ENCODE results near the gene GPR156.

GPR156 gene

DNA sequence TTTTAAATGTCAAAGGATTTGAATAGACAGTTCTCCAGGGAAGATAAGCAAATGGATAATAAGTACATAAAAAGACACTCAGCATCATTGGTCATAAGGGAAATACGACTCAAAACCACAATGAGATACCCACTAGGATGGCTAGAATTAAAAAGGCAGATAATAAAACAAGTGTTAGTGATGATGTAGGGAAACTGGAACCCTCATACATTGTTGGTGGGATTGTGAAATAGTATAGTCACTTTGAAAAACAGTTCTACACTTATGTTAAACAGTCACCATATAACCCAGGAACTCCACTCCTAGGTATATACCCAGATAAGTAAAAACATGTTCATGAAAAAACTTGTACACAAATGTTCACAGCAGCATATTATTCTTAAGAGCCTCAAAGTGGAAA lies 72.5 kb downstream of the GPR156 start:
- H3K4me2 ChIP-seq (ENCODE audit: low read length): no peak overlapping the region
- no peak overlapping the region for H3K27ac ChIP-seq (ENCODE audit: low read depth, low read length)
- H3K9me2 ChIP-seq (replicated peaks; ENCODE audit: control insufficient read depth, low read length): no peaks in the 10 kb centered on the region
- H3K4me1 ChIP-seq (ENCODE audit: control insufficient read depth, low read length): no peaks in the 10 kb centered on the region
- 0 out of 2 replicates have a peak, but pooled peaks cover 2% of the 10 kb centered on the region for H3K27me3 ChIP-seq (ENCODE audit: control insufficient read depth, low read length)
- TF ChIP-seq, protein P1, sequence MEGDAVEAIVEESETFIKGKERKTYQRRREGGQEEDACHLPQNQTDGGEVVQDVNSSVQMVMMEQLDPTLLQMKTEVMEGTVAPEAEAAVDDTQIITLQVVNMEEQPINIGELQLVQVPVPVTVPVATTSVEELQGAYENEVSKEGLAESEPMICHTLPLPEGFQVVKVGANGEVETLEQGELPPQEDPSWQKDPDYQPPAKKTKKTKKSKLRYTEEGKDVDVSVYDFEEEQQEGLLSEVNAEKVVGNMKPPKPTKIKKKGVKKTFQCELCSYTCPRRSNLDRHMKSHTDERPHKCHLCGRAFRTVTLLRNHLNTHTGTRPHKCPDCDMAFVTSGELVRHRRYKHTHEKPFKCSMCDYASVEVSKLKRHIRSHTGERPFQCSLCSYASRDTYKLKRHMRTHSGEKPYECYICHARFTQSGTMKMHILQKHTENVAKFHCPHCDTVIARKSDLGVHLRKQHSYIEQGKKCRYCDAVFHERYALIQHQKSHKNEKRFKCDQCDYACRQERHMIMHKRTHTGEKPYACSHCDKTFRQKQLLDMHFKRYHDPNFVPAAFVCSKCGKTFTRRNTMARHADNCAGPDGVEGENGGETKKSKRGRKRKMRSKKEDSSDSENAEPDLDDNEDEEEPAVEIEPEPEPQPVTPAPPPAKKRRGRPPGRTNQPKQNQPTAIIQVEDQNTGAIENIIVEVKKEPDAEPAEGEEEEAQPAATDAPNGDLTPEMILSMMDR (IDR thresholded peaks at IDR 0.05; ENCODE audit: low read depth, low read length, poor library complexity, severe bottlenecking): no peak
- no peak for TF ChIP-seq EZH2phosphoT487 (IDR thresholded peaks at IDR 0.05; ENCODE audit: borderline replicate concordance, low read length)
- no peaks in the 10 kb centered on the region for H3F3A ChIP-seq (ENCODE audit: control insufficient read depth, insufficient read depth)
- no peaks in the 10 kb centered on the region for H3K79me2 ChIP-seq (ENCODE audit: control insufficient read depth, low read length)
- no peaks in the 10 kb centered on the region for H4K20me1 ChIP-seq (ENCODE audit: control insufficient read depth, insufficient read depth, low read depth, low read length)
- no peaks in the 10 kb centered on the region for H3K36me3 ChIP-seq (ENCODE audit: control insufficient read depth, low read length)
- no peaks in the 10 kb centered on the region for H3K9me3 ChIP-seq (ENCODE audit: control insufficient read depth, insufficient read depth, low read length)
- no peak overlapping the region for H3K4me3 ChIP-seq (ENCODE audit: low read length)

DNA sequence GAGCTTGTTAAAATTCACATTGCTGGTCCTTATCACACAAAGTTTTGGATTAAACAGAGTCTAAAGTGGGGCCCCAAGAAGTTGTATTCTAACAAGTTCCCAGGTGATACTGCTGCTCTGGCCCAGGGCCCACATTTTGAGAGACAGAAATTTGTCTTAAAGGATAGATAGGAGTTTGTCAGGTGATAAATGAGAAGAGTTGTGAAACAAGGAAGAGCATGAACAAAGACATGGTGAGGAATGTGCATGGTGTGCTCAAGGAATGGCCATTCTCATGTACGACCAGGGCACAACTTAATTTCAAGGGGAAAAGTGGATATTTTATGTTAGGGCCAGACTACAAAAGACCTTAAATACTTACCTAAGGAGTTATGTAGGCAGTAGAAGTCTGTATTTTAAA lies 75.6 kb downstream of the GPR156 start:
- Histone ChIP-seq H3K9me3 (ENCODE audit: control insufficient read depth, insufficient read depth, low read length) (no peaks in the 10 kb centered on the region), H3K4me2 (ENCODE audit: low read length) (no peak overlapping the region), H3F3A (ENCODE audit: control insufficient read depth, insufficient read depth) (no peaks in the 10 kb centered on the region), H3K9me2 (replicated peaks; ENCODE audit: control insufficient read depth, low read length) (no peaks in the 10 kb centered on the region), H3K27ac (ENCODE audit: low read depth, low read length) (no peak overlapping the region), H3K4me3 (ENCODE audit: low read length) (no peak overlapping the region), H3K79me2 (ENCODE audit: control insufficient read depth, low read length) (no peaks in the 10 kb centered on the region), H4K20me1 (ENCODE audit: control insufficient read depth, insufficient read depth, low read depth, low read length) (no peaks in the 10 kb centered on the region), H3K27me3 (ENCODE audit: control insufficient read depth, low read length) (0 out of 2 replicates have a peak, but pooled peaks cover 2% of the 10 kb centered on the region), H3K36me3 (ENCODE audit: control insufficient read depth, low read length) (no peaks in the 10 kb centered on the region), H3K4me1 (ENCODE audit: control insufficient read depth, low read length) (no peaks in the 10 kb centered on the region)
- TF ChIP-seq, protein P1 (IDR thresholded peaks at IDR 0.05; ENCODE audit: low read depth, low read length, poor library complexity, severe bottlenecking): no peak
- TF ChIP-seq EZH2phosphoT487 (IDR thresholded peaks at IDR 0.05; ENCODE audit: borderline replicate concordance, low read length): no peak

DNA sequence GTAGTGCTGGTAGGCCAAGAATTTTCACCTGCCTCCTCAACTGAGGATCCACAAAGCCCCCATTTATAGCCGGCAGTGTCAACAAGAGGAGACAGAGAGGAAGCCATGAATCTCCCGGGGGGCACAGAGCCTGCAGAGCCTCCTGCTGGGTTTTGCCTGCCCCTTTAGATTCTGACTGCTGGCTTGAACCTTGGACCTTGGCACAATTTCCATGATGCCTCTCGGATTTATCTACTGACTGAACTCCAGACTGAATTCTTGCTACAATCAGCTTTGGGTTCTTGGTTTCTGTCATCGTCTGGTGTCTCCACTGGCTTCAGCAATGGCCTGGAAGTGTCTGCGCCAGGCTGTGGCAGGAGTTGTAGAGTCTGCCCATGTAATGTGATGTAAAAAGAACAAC lies 80.7 kb downstream of the GPR156 start:
- TF ChIP-seq, protein P1 (IDR thresholded peaks at IDR 0.05; ENCODE audit: low read depth, low read length, poor library complexity, severe bottlenecking): no peak
- no peak for TF ChIP-seq EZH2phosphoT487 (IDR thresholded peaks at IDR 0.05; ENCODE audit: borderline replicate concordance, low read length)
- H4K20me1 ChIP-seq (ENCODE audit: control insufficient read depth, insufficient read depth, low read depth, low read length): no peaks in the 10 kb centered on the region
- no peaks in the 10 kb centered on the region for H3K27me3 ChIP-seq (ENCODE audit: control insufficient read depth, low read length)
- H3K9me3 ChIP-seq (ENCODE audit: control insufficient read depth, insufficient read depth, low read length): no peaks in the 10 kb centered on the region
- no peaks in the 10 kb centered on the region for H3K36me3 ChIP-seq (ENCODE audit: control insufficient read depth, low read length)
- no peaks in the 10 kb centered on the region for H3F3A ChIP-seq (ENCODE audit: control insufficient read depth, insufficient read depth)
- no peak overlapping the region for H3K27ac ChIP-seq (ENCODE audit: low read depth, low read length)
- no peaks in the 10 kb centered on the region for H3K4me1 ChIP-seq (ENCODE audit: control insufficient read depth, low read length)
- H3K4me3 ChIP-seq (ENCODE audit: low read length): no peak overlapping the region
- H3K79me2 ChIP-seq (ENCODE audit: control insufficient read depth, low read length): no peaks in the 10 kb centered on the region
- H3K9me2 ChIP-seq (replicated peaks; ENCODE audit: control insufficient read depth, low read length): no peaks in the 10 kb centered on the region
- no peak overlapping the region for H3K4me2 ChIP-seq (ENCODE audit: low read length)
